Retinal pigment epithelial cell (primary cell): Measurements from ENCODE around the gene SLC41A2.
A peak's percentile ranks its signal among the peaks of the same experiment; 100 is the strongest.
"Not testable (repeated sequence)": the region's sequence is repeated elsewhere in the genome, so short reads cannot be mapped to it uniquely, and the experiment has no call there.

Source experiments
- DNase-seq: peaks from one replicate; pipeline ENCODE4 v3.0.0-alpha.2; 2010; ENCODE audit warnings: low read depth
- H3K4me3 ChIP-seq: 2 replicates; pipeline ENCODE4 v1.5.1; 2011; ENCODE audit warnings: mild to moderate bottlenecking, low read length, control low read depth, moderate library complexity
- CTCF ChIP-seq: conservative IDR thresholded peaks from 2 replicates; pipeline ENCODE4 v1.5.1; 2011; ENCODE audit warnings: low read depth, low read length, control low read depth, inconsistent platforms

Gene SLC41A2

GRCh38 chr12:104953323-104953722 lies 4.8 kb downstream of the SLC41A2 start:
- peak; percentile 34 for DNase-seq
- TF ChIP-seq CTCF, result no peak
- H3K4me3 ChIP-seq, result peak overlapping the region; percentile 4

- TF ChIP-seq CTCF, result no peak
- peak; percentile 17 for DNase-seq
- no peak overlapping the region for H3K4me3 ChIP-seq
These were observed 5.3 kb downstream of the SLC41A2 start for GRCh38 chr12:104952816-104953215.

- no peak for DNase-seq
- TF ChIP-seq CTCF, result no peak
- no peak overlapping the region for H3K4me3 ChIP-seq
These were observed 6.2 kb downstream of the SLC41A2 start for GRCh38 chr12:104951759-104952509.

GRCh38 chr12:104948716-104949115 lies 9.4 kb downstream of the SLC41A2 start:
- not testable (repeated sequence) for DNase-seq, H3K4me3 ChIP-seq

GRCh38 chr12:104944252-104944651 lies 13.8 kb downstream of the SLC41A2 start:
- DNase-seq, result no peak
- no peak for TF ChIP-seq CTCF
- no peak overlapping the region for H3K4me3 ChIP-seq

GRCh38 chr12:104943401-104943800 lies 14.7 kb downstream of the SLC41A2 start:
- not testable (repeated sequence) for DNase-seq

GRCh38 chr12:104942075-104942474 lies 16.0 kb downstream of the SLC41A2 start:
- no peak for DNase-seq
- no peak for TF ChIP-seq CTCF
- no peak overlapping the region for H3K4me3 ChIP-seq

More at GRCh38 chr12:104943401-104943800, 14.7 kb downstream of the SLC41A2 start:
- not testable (repeated sequence) for H3K4me3 ChIP-seq

GRCh38 chr12:104941454-104941853 lies 16.6 kb downstream of the SLC41A2 start:
- no peak for TF ChIP-seq CTCF
- DNase-seq, result no peak
- no peak overlapping the region for H3K4me3 ChIP-seq
